H9 (cell line): ENCODE measurements around the gene TIMELESS. TPM values are rescaled to one million over a fixed set of nuclear protein-coding genes. Genes with fewer than 3 reads are reported as not detected.
A peak's percentile ranks its signal among the peaks of the same experiment; 100 is the strongest.

Experiments used
- DNase-seq: peaks from one replicate; pipeline ENCODE4 v3.0.0-alpha.2; 2017
- H2AFZ ChIP-seq: one replicate; pipeline ENCODE4 v1.6.1; 2013; ENCODE audit warnings: mild to moderate bottlenecking, low read length, control low read depth, moderate library complexity
- H2AK5ac ChIP-seq: 2 replicates; pipeline ENCODE4 v1.6.1; 2013; ENCODE audit warnings: low read length, control low read depth, mixed read lengths; ENCODE audit not compliant: insufficient read length
- H2BK120ac ChIP-seq: one replicate; pipeline ENCODE4 v1.6.1; 2013; ENCODE audit warnings: low read depth, mild to moderate bottlenecking, low read length, control low read depth, inconsistent platforms; ENCODE audit not compliant: poor library complexity, severe bottlenecking
- H2BK12ac ChIP-seq: 2 replicates; pipeline ENCODE4 v1.6.1; 2013; ENCODE audit warnings: low read length, control low read depth, mixed read lengths, low read depth; ENCODE audit not compliant: insufficient read length
- H2BK15ac ChIP-seq: 2 replicates; pipeline ENCODE4 v1.6.1; 2013; ENCODE audit warnings: low read depth, low read length, control low read depth
- H2BK20ac ChIP-seq: one replicate; pipeline ENCODE4 v1.6.1; 2013; ENCODE audit warnings: low read depth, mild to moderate bottlenecking, low read length, control low read depth, inconsistent platforms; ENCODE audit not compliant: poor library complexity, severe bottlenecking
- H2BK5ac ChIP-seq: 2 replicates; pipeline ENCODE4 v1.6.1; 2013; ENCODE audit warnings: low read length, control low read depth, mixed read lengths; ENCODE audit not compliant: insufficient read length
- H3K14ac ChIP-seq: 2 replicates; pipeline ENCODE4 v1.6.1; 2013; ENCODE audit warnings: low read length, control low read depth; ENCODE audit not compliant: insufficient read depth
- H3K18ac ChIP-seq: 2 replicates; pipeline ENCODE4 v1.6.1; 2013; ENCODE audit warnings: low read depth, mild to moderate bottlenecking, mixed read lengths, low read length, control low read depth; ENCODE audit not compliant: insufficient read length
- H3K23ac ChIP-seq: 2 replicates; pipeline ENCODE4 v1.6.1; 2013; ENCODE audit warnings: low read length, control low read depth, mixed read lengths, low read depth; ENCODE audit not compliant: insufficient read length
- H3K23me2 ChIP-seq: 2 replicates; pipeline ENCODE4 v1.6.1; 2013; ENCODE audit warnings: low read depth, mild to moderate bottlenecking, mixed read lengths, low read length, control low read depth; ENCODE audit not compliant: insufficient read length, poor library complexity, severe bottlenecking
- H3K27ac ChIP-seq: 2 replicates; pipeline ENCODE4 v1.5.1; 2013; ENCODE audit warnings: low read length, control low read depth, mixed read lengths, low read depth; ENCODE audit not compliant: insufficient read length
- H3K27me3 ChIP-seq: 2 replicates; pipeline ENCODE4 v1.6.1; 2013; ENCODE audit warnings: low read length, control low read depth, inconsistent platforms; ENCODE audit not compliant: insufficient read depth
- H3K4ac ChIP-seq: 2 replicates; pipeline ENCODE4 v1.6.1; 2013; ENCODE audit warnings: low read depth, mild to moderate bottlenecking, control low read depth, inconsistent platforms, low read length, moderate library complexity
- H3K4me1 ChIP-seq: 2 replicates; pipeline ENCODE4 v1.6.1; 2013; ENCODE audit warnings: low read length, control low read depth, inconsistent platforms; ENCODE audit not compliant: insufficient read depth
- H3K4me2 ChIP-seq: 2 replicates; pipeline ENCODE4 v1.6.1; 2013; ENCODE audit warnings: low read length, control low read depth, mixed read lengths; ENCODE audit not compliant: insufficient read length, insufficient read depth
- H3K56ac ChIP-seq: 2 replicates; pipeline ENCODE4 v1.6.1; 2013; ENCODE audit warnings: low read depth, mild to moderate bottlenecking, mixed read lengths, low read length, control low read depth; ENCODE audit not compliant: insufficient read length
- H3K79me1 ChIP-seq: 2 replicates; pipeline ENCODE4 v1.6.1; 2013; ENCODE audit warnings: low read depth, mild to moderate bottlenecking, moderate library complexity, low read length, control low read depth, inconsistent platforms; ENCODE audit not compliant: insufficient read depth, poor library complexity, severe bottlenecking
- H3K79me2 ChIP-seq: 2 replicates; pipeline ENCODE4 v1.6.1; 2013; ENCODE audit warnings: low read length, control low read depth, inconsistent platforms; ENCODE audit not compliant: insufficient read depth
- H3K9ac ChIP-seq: 2 replicates; pipeline ENCODE4 v1.6.1; 2013; ENCODE audit warnings: low read length, control low read depth, mixed read lengths; ENCODE audit not compliant: insufficient read length; ENCODE audit errors: extremely low read depth
- H3K9me3 ChIP-seq: one replicate; pipeline ENCODE4 v1.6.1; 2013; ENCODE audit warnings: low read depth, low read length, inconsistent platforms; ENCODE audit not compliant: control insufficient read depth
- H3T11ph ChIP-seq: one replicate; pipeline ENCODE4 v1.6.1; 2013; ENCODE audit warnings: mild to moderate bottlenecking, low read length, control low read depth, inconsistent platforms
- H4K20me1 ChIP-seq: one replicate; pipeline ENCODE4 v1.6.1; 2013; ENCODE audit not compliant: control insufficient read depth, insufficient read length, insufficient read depth
- H4K5ac ChIP-seq: 2 replicates; pipeline ENCODE4 v1.6.1; 2013; ENCODE audit warnings: low read depth, mild to moderate bottlenecking, mixed read lengths, low read length, control low read depth; ENCODE audit not compliant: insufficient read length
- H4K8ac ChIP-seq: replicated peaks from 2 replicates; pipeline ENCODE4 v1.6.1; 2013; ENCODE audit warnings: low read length, control low read depth, mixed read lengths, low read depth; ENCODE audit not compliant: insufficient read length
- H4K91ac ChIP-seq: 2 replicates; pipeline ENCODE4 v1.6.1; 2013; ENCODE audit warnings: low read depth, mild to moderate bottlenecking, moderate library complexity, mixed read lengths, low read length, control low read depth; ENCODE audit not compliant: insufficient read length
- H3K27ac Mint-ChIP-seq, 3 experiments: 2 replicates in 2 of 3; 3 replicates in 1 of 3; pipeline ENCODE4 v1.8.0; 2020 to 2021; ENCODE audit warnings: mixed read lengths in 3 of 3, mild to moderate bottlenecking in 1 of 3, moderate library complexity in 1 of 3
- H3K27me3 Mint-ChIP-seq: 2 replicates; pipeline ENCODE4 v1.8.0; 2021; ENCODE audit warnings: low read depth, mild to moderate bottlenecking, moderate library complexity, mixed read lengths
- H3K36me3 Mint-ChIP-seq, 3 experiments: 2 replicates in 2 of 3; 3 replicates in 1 of 3; pipeline ENCODE4 v1.8.0; 2020 to 2021; ENCODE audit warnings: low read depth in 3 of 3, mixed read lengths in 3 of 3; ENCODE audit not compliant: insufficient read depth in 1 of 3
- H3K4me1 Mint-ChIP-seq, 2 experiments: 2 replicates each; pipeline ENCODE4 v1.8.0; 2020; ENCODE audit warnings: mixed read lengths in 2 of 2
- H3K4me3 Mint-ChIP-seq, 2 experiments: 2 replicates in 1 of 2; 3 replicates in 1 of 2; pipeline ENCODE4 v1.8.0; 2020 to 2021; ENCODE audit warnings: mild to moderate bottlenecking in 2 of 2, mixed read lengths in 2 of 2, moderate library complexity in 1 of 2
- H3K9me3 Mint-ChIP-seq, 2 experiments: 2 replicates in 1 of 2; 3 replicates in 1 of 2; pipeline ENCODE4 v1.8.0; 2020; ENCODE audit warnings: mild to moderate bottlenecking in 2 of 2, mixed read lengths in 2 of 2, moderate library complexity in 1 of 2
- WGBS: extraction: QIAGEN DNeasy Blood & Tissue Kit; methylation state at CpG from one replicate; pipeline ENCODE4 v1.1.7; 2013; ENCODE audit warnings: missing lambda C conversion rate, low lambda C conversion rate, mixed read lengths; ENCODE audit not compliant: insufficient read length; ENCODE audit errors: extremely low coverage; 5-methylcytosine and 5-hydroxymethylcytosine counted together
- total RNA-seq: library from RNA; stranded (reverse); gene quantifications from 2 replicates; pipeline ENCODE4 v1.2.1, GENCODE V29; 2021
- TF ChIP-seq, protein P1 (sequence below): fragments of 200-600 bp; sonication (generic); conservative IDR thresholded peaks from 3 replicates; pipeline ENCODE4 v1.8.0; 2021; ENCODE audit warnings: antibody characterized with exemption, mild to moderate bottlenecking

TIMELESS gene
- total RNA-seq, 1 experiment from 2014 or later, result 68.0 TPM

GRCh38 chr12:56437430-56438176 lies 11.6 kb downstream of the TIMELESS start:
- no peak overlapping the region for H4K5ac ChIP-seq
- H3K79me2 ChIP-seq, result peaks cover 12% of the 10 kb centered on the region; the same call in 1 of the 2 replicates
- no peak overlapping the region for H2BK120ac ChIP-seq
- H3K9ac ChIP-seq, result no peak overlapping the region
- H3K56ac ChIP-seq, result no peak overlapping the region
- Mint-ChIP-seq H3K27ac (peak overlapping the region in 2 of 3 experiments; percentile 41 to 52; a peak in 6 of 7 replicates), H3K4me1 (peaks cover 18 to 19% of the 10 kb centered on the region in 2 experiments), H3K9me3 (peaks cover 6 to 10% of the 10 kb centered on the region in 2 experiments), H3K27me3 (no peaks in the 10 kb centered on the region), H3K4me3 (no peak overlapping the region), H3K36me3 (peaks cover 25 to 38% (median 37%) of the 10 kb centered on the region in 3 experiments)
- H3K18ac ChIP-seq, result no peak overlapping the region
- H3K27me3 ChIP-seq, result no peaks in the 10 kb centered on the region
- no CpG with 5 or more reads among the region's 11 CpGs for WGBS
- H3K14ac ChIP-seq, result no peak overlapping the region
- H4K91ac ChIP-seq, result no peak overlapping the region
- H2AK5ac ChIP-seq, result no peak overlapping the region
- no peak overlapping the region for H2AFZ ChIP-seq
- H3K4me1 ChIP-seq, result no peaks in the 10 kb centered on the region
- no peak overlapping the region for H2BK5ac ChIP-seq
- no peak overlapping the region for H2BK15ac ChIP-seq
- H3K23me2 ChIP-seq, result no peaks in the 10 kb centered on the region
- peaks cover 7% of the 10 kb centered on the region for H3K9me3 ChIP-seq
- DNase-seq, result no peak
- no peak overlapping the region for H3K4me2 ChIP-seq
- no peak overlapping the region for H3K23ac ChIP-seq
- peaks cover 12% of the 10 kb centered on the region for H3K79me1 ChIP-seq
- no peak overlapping the region for H3T11ph ChIP-seq
- H3K4ac ChIP-seq, result no peak overlapping the region
- no peaks in the 10 kb centered on the region for H4K20me1 ChIP-seq
- H4K8ac ChIP-seq, result no peak overlapping the region
- no peak overlapping the region for H2BK12ac ChIP-seq
- TF ChIP-seq, protein P1, sequence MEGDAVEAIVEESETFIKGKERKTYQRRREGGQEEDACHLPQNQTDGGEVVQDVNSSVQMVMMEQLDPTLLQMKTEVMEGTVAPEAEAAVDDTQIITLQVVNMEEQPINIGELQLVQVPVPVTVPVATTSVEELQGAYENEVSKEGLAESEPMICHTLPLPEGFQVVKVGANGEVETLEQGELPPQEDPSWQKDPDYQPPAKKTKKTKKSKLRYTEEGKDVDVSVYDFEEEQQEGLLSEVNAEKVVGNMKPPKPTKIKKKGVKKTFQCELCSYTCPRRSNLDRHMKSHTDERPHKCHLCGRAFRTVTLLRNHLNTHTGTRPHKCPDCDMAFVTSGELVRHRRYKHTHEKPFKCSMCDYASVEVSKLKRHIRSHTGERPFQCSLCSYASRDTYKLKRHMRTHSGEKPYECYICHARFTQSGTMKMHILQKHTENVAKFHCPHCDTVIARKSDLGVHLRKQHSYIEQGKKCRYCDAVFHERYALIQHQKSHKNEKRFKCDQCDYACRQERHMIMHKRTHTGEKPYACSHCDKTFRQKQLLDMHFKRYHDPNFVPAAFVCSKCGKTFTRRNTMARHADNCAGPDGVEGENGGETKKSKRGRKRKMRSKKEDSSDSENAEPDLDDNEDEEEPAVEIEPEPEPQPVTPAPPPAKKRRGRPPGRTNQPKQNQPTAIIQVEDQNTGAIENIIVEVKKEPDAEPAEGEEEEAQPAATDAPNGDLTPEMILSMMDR, result no peak
- H2BK20ac ChIP-seq, result no peak overlapping the region
- H3K27ac ChIP-seq, result no peak overlapping the region
